MCF 10A (cell line): Measurements from ENCODE around the gene NPFF. TPM values are rescaled to one million over a fixed set of nuclear protein-coding genes. Genes with fewer than 3 reads are reported as not detected.
"Not testable (repeated sequence)": the region's sequence is repeated elsewhere in the genome, so short reads cannot be mapped to it uniquely, and the experiment has no call there.

Source experiments
- BruUV-seq: library from RNA; stranded (reverse); fragments of 400-500 nt; replicated peaks from 2 replicates; lab custom pipeline; 2021; lab: Mats Ljungman, UMichigan
- CTCF ChIA-PET: fragments of 300-600 bp; sonication (Branson Sonifier 250); formaldehyde crosslinking; extraction: SDS; loops from one replicate; lab custom pipeline; 2021; ENCODE audit warnings: antibody characterized with exemption, inconsistent platforms; lab: Yijun Ruan, JAX
- POLR2A ChIA-PET: fragments of 300-600, 350-650 bp; sonication (Branson Sonifier 250); formaldehyde crosslinking; extraction: SDS; loops from one replicate; lab custom pipeline; 2020; ENCODE audit warnings: antibody characterized with exemption, inconsistent platforms; lab: Yijun Ruan, JAX
- DNase-seq: peaks from one replicate; pipeline ENCODE4 v3.0.0-alpha.2; 2018; ENCODE audit not compliant: unreplicated experiment
- H3K27ac Mint-ChIP-seq: one replicate; pipeline ENCODE4 v1.8.0; 2022; ENCODE audit warnings: mild to moderate bottlenecking, low read depth, mixed read lengths; ENCODE audit not compliant: unreplicated experiment
- H3K27me3 Mint-ChIP-seq: one replicate; pipeline ENCODE4 v1.8.0; 2022; ENCODE audit warnings: mixed read lengths; ENCODE audit not compliant: insufficient read depth, unreplicated experiment
- H3K36me3 Mint-ChIP-seq: one replicate; pipeline ENCODE4 v1.8.0; 2022; ENCODE audit warnings: mild to moderate bottlenecking, moderate library complexity, mixed read lengths; ENCODE audit not compliant: insufficient read depth, unreplicated experiment
- H3K4me1 Mint-ChIP-seq: one replicate; pipeline ENCODE4 v1.8.0; 2022; ENCODE audit warnings: mixed read lengths; ENCODE audit not compliant: insufficient read depth, unreplicated experiment
- H3K4me3 Mint-ChIP-seq: one replicate; pipeline ENCODE4 v1.8.0; 2022; ENCODE audit warnings: mild to moderate bottlenecking, moderate library complexity, mixed read lengths; ENCODE audit not compliant: unreplicated experiment
- H3K9me3 Mint-ChIP-seq: one replicate; pipeline ENCODE4 v1.8.0; 2022; ENCODE audit warnings: mixed read lengths; ENCODE audit not compliant: unreplicated experiment
- intact Hi-C: fragments of 100-400 bp; cut with micrococcal nuclease; formaldehyde crosslinking; loops from 2 replicates; pipeline ENCODE4 v1.14.1; 2022
- total RNA-seq: library from RNA; stranded (reverse); gene quantifications from 2 replicates; pipeline ENCODE4 v1.2.3, GENCODE V29; 2022
- TF ChIP-seq, protein P1 (sequence below): fragments of 200-600 bp; IDR thresholded peaks from one replicate; pipeline ENCODE4 v1.8.0; 2022; ENCODE audit warnings: antibody characterized with exemption, mild to moderate bottlenecking; ENCODE audit not compliant: unreplicated experiment

The NPFF gene
- total RNA-seq, 1 experiment from 2014 or later = not detected

DNA sequence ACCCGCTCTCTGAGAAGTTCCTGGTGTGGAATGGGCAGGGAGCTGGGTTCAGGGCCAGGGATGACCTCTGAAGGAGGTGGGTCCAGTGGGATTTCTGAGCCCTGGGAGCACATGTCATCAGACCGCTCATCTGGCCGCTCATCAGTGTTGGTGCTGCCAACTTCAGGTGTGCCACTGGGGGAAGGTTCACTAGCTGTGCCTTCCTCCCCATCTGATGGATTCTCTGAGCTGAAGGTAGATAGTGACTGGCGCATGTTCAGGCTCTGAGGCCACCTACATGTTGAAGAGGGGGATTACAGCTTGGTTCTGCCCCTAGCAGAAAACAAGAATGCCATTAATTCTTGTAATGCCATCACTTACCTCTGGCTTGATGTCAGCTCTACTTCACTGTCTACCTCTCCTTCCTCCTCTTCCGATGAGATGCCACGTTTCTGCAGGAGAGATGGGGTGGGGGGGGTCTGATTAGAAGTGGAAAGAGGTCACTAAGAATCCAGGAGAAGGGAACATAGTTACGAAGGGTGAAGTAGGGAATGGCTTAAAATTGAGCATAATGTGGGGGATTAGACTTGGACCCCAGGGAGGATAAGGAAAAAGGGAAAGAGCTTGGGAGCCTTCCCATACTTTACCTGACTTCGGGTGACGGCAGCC lies 25.2 kb downstream of the NPFF start:
- CTCF ChIA-PET = interaction anchor here (0.6 to 2.2 kb wide), 4 partner anchors 11 to 416 kb away, joined by 3 to 14 read pairs (median 3); partner anchors contain the start of gene NPFF
- Mint-ChIP-seq H3K9me3 (no peaks in the 10 kb centered on the region), H3K27ac (no peak overlapping the region), H3K27me3 (no peaks in the 10 kb centered on the region), H3K4me1 (peaks cover 6% of the 10 kb centered on the region), H3K4me3 (no peak overlapping the region), H3K36me3 (peaks cover 93% of the 10 kb centered on the region)
- DNase-seq = no peak
- TF ChIP-seq, protein P1, sequence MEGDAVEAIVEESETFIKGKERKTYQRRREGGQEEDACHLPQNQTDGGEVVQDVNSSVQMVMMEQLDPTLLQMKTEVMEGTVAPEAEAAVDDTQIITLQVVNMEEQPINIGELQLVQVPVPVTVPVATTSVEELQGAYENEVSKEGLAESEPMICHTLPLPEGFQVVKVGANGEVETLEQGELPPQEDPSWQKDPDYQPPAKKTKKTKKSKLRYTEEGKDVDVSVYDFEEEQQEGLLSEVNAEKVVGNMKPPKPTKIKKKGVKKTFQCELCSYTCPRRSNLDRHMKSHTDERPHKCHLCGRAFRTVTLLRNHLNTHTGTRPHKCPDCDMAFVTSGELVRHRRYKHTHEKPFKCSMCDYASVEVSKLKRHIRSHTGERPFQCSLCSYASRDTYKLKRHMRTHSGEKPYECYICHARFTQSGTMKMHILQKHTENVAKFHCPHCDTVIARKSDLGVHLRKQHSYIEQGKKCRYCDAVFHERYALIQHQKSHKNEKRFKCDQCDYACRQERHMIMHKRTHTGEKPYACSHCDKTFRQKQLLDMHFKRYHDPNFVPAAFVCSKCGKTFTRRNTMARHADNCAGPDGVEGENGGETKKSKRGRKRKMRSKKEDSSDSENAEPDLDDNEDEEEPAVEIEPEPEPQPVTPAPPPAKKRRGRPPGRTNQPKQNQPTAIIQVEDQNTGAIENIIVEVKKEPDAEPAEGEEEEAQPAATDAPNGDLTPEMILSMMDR = no peak
- POLR2A ChIA-PET = interaction anchor here (0.6 to 7.1 kb wide), 12 partner anchors 10 to 300 kb away, joined by 3 to 53 read pairs (median 5); partner anchors contain the start of genes AAAS, MAP3K12 and TARBP2
- BruUV-seq = no TSS peak
- intact Hi-C loops = no loop called here

DNA sequence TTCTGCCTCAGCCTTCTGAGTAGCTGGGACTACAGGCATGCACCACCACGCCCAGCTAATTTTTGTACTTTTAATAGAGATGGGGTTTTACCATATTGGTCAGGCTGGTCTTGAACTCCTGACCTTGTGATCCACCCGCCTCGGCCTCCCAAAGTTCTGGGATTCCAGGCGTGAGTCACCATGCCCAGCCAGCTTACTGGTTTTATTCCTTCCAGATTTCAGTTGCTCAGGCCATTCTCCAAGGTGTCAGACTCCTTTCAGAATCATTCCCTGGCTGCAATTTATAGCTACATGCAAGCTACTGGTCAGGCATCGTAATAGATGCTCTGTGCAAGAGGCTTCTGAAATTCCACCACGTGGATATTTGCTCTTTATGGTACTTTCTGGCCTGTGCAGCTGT lies 25.8 kb downstream of the NPFF start:
- H3K9me3 Mint-ChIP-seq, DNase-seq, H3K27me3 Mint-ChIP-seq, intact Hi-C loops, H3K4me1 Mint-ChIP-seq, H3K4me3 Mint-ChIP-seq, H3K27ac Mint-ChIP-seq, BruUV-seq: not testable (repeated sequence)
- peaks cover 93% of the 10 kb centered on the region for H3K36me3 Mint-ChIP-seq
- ChIA-PET CTCF (interaction anchor here (0.6 to 0.9 kb wide), 3 partner anchors 28 to 416 kb away, joined by 3 read pairs; no protein-coding TSS in a partner anchor), POLR2A (interaction anchor here (0.5 to 7.1 kb wide), 8 partner anchors 10 to 181 kb away, joined by 3 to 53 read pairs (median 5); partner anchors contain the start of genes MAP3K12 and TARBP2)

DNA sequence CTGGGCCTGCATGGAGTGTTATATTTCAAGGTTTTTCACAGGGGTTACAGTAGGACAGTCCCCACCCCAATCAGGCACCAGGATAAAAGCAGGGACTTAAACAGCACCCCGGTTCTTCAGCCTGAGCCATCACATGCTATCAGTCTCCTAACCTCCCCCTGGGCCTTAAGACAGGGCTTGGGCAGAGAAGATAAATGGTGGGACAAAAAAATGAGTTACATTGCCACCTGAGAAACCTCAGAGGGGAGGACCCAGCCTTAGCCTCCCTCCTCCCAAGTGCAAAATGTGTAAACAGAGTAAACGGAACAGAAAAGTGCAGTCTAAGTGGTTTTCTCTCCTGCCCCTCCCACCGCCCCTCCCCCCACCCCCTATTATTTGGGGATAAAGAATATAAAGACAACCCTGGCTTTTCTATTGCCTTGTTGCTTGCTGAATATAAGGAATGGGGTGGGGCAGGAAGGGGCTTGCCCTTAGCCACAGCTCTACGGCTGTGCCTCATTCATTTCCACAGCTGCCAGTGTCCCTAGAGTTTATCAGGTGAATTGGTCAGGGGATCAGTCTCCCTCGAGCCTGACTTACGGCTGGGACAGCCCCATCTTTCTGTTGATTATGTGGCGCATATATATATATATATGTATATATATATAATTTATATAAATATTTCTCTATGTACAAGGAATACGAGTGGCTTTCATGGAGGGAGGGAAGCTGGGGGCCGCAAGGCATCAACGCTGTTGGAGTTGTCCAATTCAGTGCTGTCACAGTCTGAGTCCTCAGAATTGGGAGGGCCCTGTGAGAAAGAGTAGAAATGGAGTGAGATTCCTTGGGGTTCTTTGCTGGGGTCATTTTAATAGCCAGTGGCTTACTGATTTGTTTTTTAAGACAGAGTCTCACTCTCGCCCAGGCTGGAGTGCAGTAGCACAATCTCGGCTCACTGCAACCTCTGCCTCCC lies 26.5 kb downstream of the NPFF start:
- no peaks in the 10 kb centered on the region for H3K9me3 Mint-ChIP-seq
- TF ChIP-seq, protein P1 = no peak
- DNase-seq = no peak
- intact Hi-C loops = no loop called here
- no peaks in the 10 kb centered on the region for H3K27me3 Mint-ChIP-seq
- no peak overlapping the region for H3K4me3 Mint-ChIP-seq
- H3K27ac Mint-ChIP-seq = no peak overlapping the region
- no TSS peak for BruUV-seq
- ChIA-PET POLR2A (interaction anchor here (0.5 to 7.1 kb wide), 8 partner anchors 10 to 180 kb away, joined by 3 to 53 read pairs (median 5); partner anchors contain the start of genes MAP3K12 and TARBP2), CTCF (interaction anchor here (0.9 kb wide), 1 partner anchor 28 kb away, joined by 3 read pairs; no protein-coding TSS in a partner anchor)
- peaks cover 9% of the 10 kb centered on the region for H3K4me1 Mint-ChIP-seq
- peaks cover 95% of the 10 kb centered on the region for H3K36me3 Mint-ChIP-seq

DNA sequence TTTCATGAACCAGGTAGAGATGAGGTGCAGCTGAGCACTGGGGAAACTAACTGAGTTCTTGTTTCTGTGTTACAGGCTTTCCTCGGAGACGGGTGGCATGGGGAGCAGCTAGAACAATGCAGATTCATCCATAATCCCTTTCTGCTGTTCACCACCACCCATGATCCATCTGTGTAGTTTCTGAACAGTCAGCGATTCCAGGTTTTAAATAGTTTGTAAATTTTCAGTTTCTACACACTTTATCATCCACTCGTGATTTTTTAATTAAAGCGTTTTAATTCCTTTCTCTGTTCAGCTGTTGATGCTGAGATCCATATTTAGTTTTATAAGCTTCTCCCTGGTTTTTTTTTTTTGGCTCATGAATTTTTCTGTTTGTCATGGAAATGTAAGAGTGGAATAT lies 28.0 kb downstream of the NPFF start:
- H3K9me3 Mint-ChIP-seq = no peaks in the 10 kb centered on the region
- H3K4me3 Mint-ChIP-seq = no peak overlapping the region
- peaks cover 97% of the 10 kb centered on the region for H3K36me3 Mint-ChIP-seq
- DNase-seq = no peak
- TSS peak; percentile 35 for BruUV-seq
- ChIA-PET CTCF (interaction anchor here (0.6 to 0.9 kb wide), 2 partner anchors 20 to 127 kb away, joined by 3 to 4 read pairs; partner anchors contain the start of gene MAP3K12), POLR2A (interaction anchor here (0.6 to 2.6 kb wide), 7 partner anchors 9 to 127 kb away, joined by 3 to 16 read pairs (median 3); partner anchors contain the start of genes MAP3K12 and TARBP2)
- H3K27ac Mint-ChIP-seq = no peak overlapping the region
- TF ChIP-seq, protein P1 = no peak
- intact Hi-C loops = no loop called here
- no peaks in the 10 kb centered on the region for H3K27me3 Mint-ChIP-seq
- H3K4me1 Mint-ChIP-seq = peaks cover 17% of the 10 kb centered on the region
